GM23338 (cell line): ENCODE measurements around the gene RPLP2. TPM values are rescaled to one million over a fixed set of nuclear protein-coding genes. Genes with fewer than 3 reads are reported as not detected.

ENCODE experiments used
- ATAC-seq: fragments of 200-7000 bp; cut with Tn5 transposase; 3 replicates; pipeline ENCODE4 v1.9.1; 2020
- DNase-seq: peaks from one replicate; pipeline ENCODE4 v3.0.0-alpha.2; 2015; ENCODE audit warnings: low spot score
- H2AFZ ChIP-seq: fragments of 200-600 bp; sonication (generic); 2 replicates; pipeline ENCODE4 v1.8.0; 2016; ENCODE audit warnings: antibody characterized with exemption, mild to moderate bottlenecking, moderate library complexity
- H3F3A ChIP-seq: fragments of 200-600 bp; sonication (generic); replicated peaks from 2 replicates; pipeline ENCODE4 v1.8.0; 2017; ENCODE audit warnings: antibody characterized with exemption, mixed run types, low read depth
- H3K27ac ChIP-seq: fragments of 200-600 bp; sonication (generic); 2 replicates; pipeline ENCODE4 v1.6.1; 2016; ENCODE audit warnings: low read depth
- H3K27me3 ChIP-seq: fragments of 200-600 bp; sonication (generic); 2 replicates; pipeline ENCODE4 v1.8.0; 2016; ENCODE audit warnings: mild to moderate bottlenecking, mixed run types, moderate library complexity; ENCODE audit not compliant: insufficient read depth
- H3K36me3 ChIP-seq: fragments of 200-600 bp; sonication (generic); 2 replicates; pipeline ENCODE4 v1.8.0; 2016; ENCODE audit warnings: mild to moderate bottlenecking; ENCODE audit not compliant: insufficient read depth
- H3K4me1 ChIP-seq: fragments of 200-600 bp; sonication (generic); 2 replicates; pipeline ENCODE4 v1.8.0; 2016; ENCODE audit warnings: mild to moderate bottlenecking, moderate library complexity; ENCODE audit not compliant: insufficient read depth
- H3K4me2 ChIP-seq: fragments of 200-600 bp; sonication (generic); 2 replicates; pipeline ENCODE4 v1.7.1; 2017; ENCODE audit warnings: mixed run types
- H3K4me3 ChIP-seq: fragments of 200-600 bp; sonication (generic); 2 replicates; pipeline ENCODE4 v1.6.1; 2016; ENCODE audit warnings: mixed run types
- H3K79me2 ChIP-seq: fragments of 200-600 bp; sonication (generic); replicated peaks from 2 replicates; pipeline ENCODE4 v1.8.0; 2017; ENCODE audit warnings: mild to moderate bottlenecking; ENCODE audit not compliant: insufficient read depth
- H3K9me2 ChIP-seq: fragments of 200-600 bp; sonication (generic); 2 replicates; pipeline ENCODE4 v1.8.0; 2017; ENCODE audit not compliant: insufficient read depth
- H4K20me1 ChIP-seq: fragments of 200-600 bp; sonication (generic); replicated peaks from 2 replicates; pipeline ENCODE4 v1.8.0; 2017; ENCODE audit warnings: mild to moderate bottlenecking; ENCODE audit not compliant: insufficient read depth
- H3K27ac Mint-ChIP-seq: 2 replicates; pipeline ENCODE4 v1.8.0; 2020; ENCODE audit warnings: inconsistent platforms, mild to moderate bottlenecking, moderate library complexity, mixed read lengths
- H3K27me3 Mint-ChIP-seq: 3 replicates; pipeline ENCODE4 v1.8.0; 2022; ENCODE audit warnings: low read depth, mild to moderate bottlenecking, moderate library complexity, mixed read lengths, inconsistent platforms; ENCODE audit not compliant: insufficient read depth, poor library complexity
- H3K36me3 Mint-ChIP-seq: 3 replicates; pipeline ENCODE4 v1.8.0; 2021; ENCODE audit warnings: low read depth, mild to moderate bottlenecking, inconsistent platforms, moderate library complexity, mixed read lengths
- H3K4me1 Mint-ChIP-seq: 3 replicates; pipeline ENCODE4 v1.8.0; 2020; ENCODE audit warnings: mild to moderate bottlenecking, inconsistent platforms, mixed read lengths
- H3K4me3 Mint-ChIP-seq: 3 replicates; pipeline ENCODE4 v1.8.0; 2021; ENCODE audit warnings: moderate library complexity, mild to moderate bottlenecking, inconsistent platforms, mixed read lengths
- H3K9me3 Mint-ChIP-seq: 3 replicates; pipeline ENCODE4 v1.8.0; 2020; ENCODE audit warnings: moderate library complexity, mild to moderate bottlenecking, inconsistent platforms, mixed read lengths
- CTCF ChIP-seq, 2 experiments: fragments of 200-600 bp in 1 of 2; sonication (generic) in 1 of 2; conservative IDR thresholded peaks; 2 replicates each; pipeline versions ENCODE4 v1.5.1 to v1.6.1; 2016 to 2017; ENCODE audit warnings: antibody characterized with exemption in 2 of 2, low read depth in 2 of 2, mild to moderate bottlenecking in 2 of 2, moderate library complexity in 1 of 2
- JUNB ChIP-seq: IDR thresholded peaks from one replicate; pipeline ENCODE4 v1.6.1; 2016; ENCODE audit warnings: antibody characterized with exemption; ENCODE audit not compliant: unreplicated experiment
- NANOG ChIP-seq: IDR thresholded peaks from 2 replicates; pipeline ENCODE4 v1.6.1; 2016; ENCODE audit warnings: antibody characterized with exemption, borderline replicate concordance
- POLR2AphosphoS5 ChIP-seq: IDR thresholded peaks from 2 replicates; pipeline ENCODE4 v1.6.1; 2016; ENCODE audit warnings: antibody characterized with exemption, low read depth
- STAT1 ChIP-seq: IDR thresholded peaks from one replicate; pipeline ENCODE4 v1.6.1; 2016; ENCODE audit warnings: antibody characterized with exemption; ENCODE audit not compliant: unreplicated experiment
- ZNF114 ChIP-seq: fragments of 250-450 bp; sonication (Bioruptor Pico); IDR thresholded peaks from 2 replicates; pipeline ENCODE4 v1.5.0; 2020; ENCODE audit warnings: mild to moderate bottlenecking, moderate library complexity
- polyA plus RNA-seq: library from polyadenylated mRNA; unstranded; fragments of >200 nt; fragmentation: Nextera tagmentation; extraction: Ambion mirVana; gene quantifications from 2 replicates; pipeline ENCODE4 v1.2.1, GENCODE V29; 2016
- total RNA-seq: library from RNA; depleted of rRNA; stranded (reverse); fragments of >200 nt; shearing (Covaris generic); gene quantifications from 2 replicates; pipeline ENCODE4 v1.2.3, GENCODE V29; 2014
- TF ChIP-seq, protein P1 (sequence below): fragments of 250-450 bp; sonication (Bioruptor Pico); IDR thresholded peaks from 2 replicates; pipeline ENCODE4 v1.5.0; 2020; ENCODE audit warnings: mild to moderate bottlenecking, moderate library complexity
- TF ChIP-seq, protein P2 (sequence below): IDR thresholded peaks from 2 replicates; pipeline ENCODE4 v1.6.1; 2016; ENCODE audit warnings: antibody characterized with exemption

The RPLP2 gene
- total and polyA plus RNA-seq, 2 experiments from 2014 or later, result 518 to 1,782 TPM

- H3K4me3 ChIP-seq, result peak overlapping the region; percentile 51
- Mint-ChIP-seq H3K4me3 (peak overlapping the region; percentile 27; the same call in 2 of the 3 replicates), H3K36me3 (peaks cover 6% of the 10 kb centered on the region; the same call in 1 of the 3 replicates), H3K4me1 (peaks cover 24% of the 10 kb centered on the region), H3K27ac (no peak overlapping the region), H3K27me3 (peaks cover 14% of the 10 kb centered on the region), H3K9me3 (no peaks in the 10 kb centered on the region)
- H3K79me2 ChIP-seq, result no peaks in the 10 kb centered on the region
- H3K27me3 ChIP-seq, result no peaks in the 10 kb centered on the region
- no peaks in the 10 kb centered on the region for H3K9me2 ChIP-seq
- H4K20me1 ChIP-seq, result peaks cover 3% of the 10 kb centered on the region; the same call in 1 of the 2 replicates
- peak; percentile 86 for DNase-seq
- H3K36me3 ChIP-seq, result no peaks in the 10 kb centered on the region
- 0 out of 2 replicates have a peak overlapping the region, but pooled peaks have one; percentile 26 for H3K27ac ChIP-seq
- H3K4me2 ChIP-seq, result peak overlapping the region; percentile 83
- TF ChIP-seq POLR2AphosphoS5 (peak; percentile 48), ZNF114 (CRISPR knock-in tag) (no peak)
- peaks cover 15% of the 10 kb centered on the region; the same call in 1 of the 2 replicates for H3K4me1 ChIP-seq
- peak; percentile 82 for ATAC-seq
- H3F3A ChIP-seq, result peaks cover 13% of the 10 kb centered on the region
- H2AFZ ChIP-seq, result no peak overlapping the region
These were observed 18.8 kb upstream of the RPLP2 start for GRCh38 chr11:790721-791564.

- Histone ChIP-seq H2AFZ (no peak overlapping the region), H3K36me3 (no peaks in the 10 kb centered on the region), H3K27ac (no peak overlapping the region), H4K20me1 (peaks cover 3% of the 10 kb centered on the region; the same call in 1 of the 2 replicates), H3K79me2 (no peaks in the 10 kb centered on the region; the same call in 1 of the 2 replicates), H3K4me1 (peaks cover 21% of the 10 kb centered on the region; the same call in 1 of the 2 replicates), H3K4me3 (no peak overlapping the region), H3K9me2 (no peaks in the 10 kb centered on the region), H3K4me2 (no peak overlapping the region), H3K27me3 (no peaks in the 10 kb centered on the region), H3F3A (peaks cover 10% of the 10 kb centered on the region)
- Mint-ChIP-seq H3K27me3 (peaks cover 15% of the 10 kb centered on the region), H3K9me3 (no peaks in the 10 kb centered on the region), H3K4me1 (peaks cover 30% of the 10 kb centered on the region), H3K27ac (no peak overlapping the region), H3K4me3 (no peak overlapping the region), H3K36me3 (peaks cover 6% of the 10 kb centered on the region; the same call in 1 of the 3 replicates)
- ATAC-seq, result no peak
- no peak for DNase-seq
- TF ChIP-seq, protein P1, sequence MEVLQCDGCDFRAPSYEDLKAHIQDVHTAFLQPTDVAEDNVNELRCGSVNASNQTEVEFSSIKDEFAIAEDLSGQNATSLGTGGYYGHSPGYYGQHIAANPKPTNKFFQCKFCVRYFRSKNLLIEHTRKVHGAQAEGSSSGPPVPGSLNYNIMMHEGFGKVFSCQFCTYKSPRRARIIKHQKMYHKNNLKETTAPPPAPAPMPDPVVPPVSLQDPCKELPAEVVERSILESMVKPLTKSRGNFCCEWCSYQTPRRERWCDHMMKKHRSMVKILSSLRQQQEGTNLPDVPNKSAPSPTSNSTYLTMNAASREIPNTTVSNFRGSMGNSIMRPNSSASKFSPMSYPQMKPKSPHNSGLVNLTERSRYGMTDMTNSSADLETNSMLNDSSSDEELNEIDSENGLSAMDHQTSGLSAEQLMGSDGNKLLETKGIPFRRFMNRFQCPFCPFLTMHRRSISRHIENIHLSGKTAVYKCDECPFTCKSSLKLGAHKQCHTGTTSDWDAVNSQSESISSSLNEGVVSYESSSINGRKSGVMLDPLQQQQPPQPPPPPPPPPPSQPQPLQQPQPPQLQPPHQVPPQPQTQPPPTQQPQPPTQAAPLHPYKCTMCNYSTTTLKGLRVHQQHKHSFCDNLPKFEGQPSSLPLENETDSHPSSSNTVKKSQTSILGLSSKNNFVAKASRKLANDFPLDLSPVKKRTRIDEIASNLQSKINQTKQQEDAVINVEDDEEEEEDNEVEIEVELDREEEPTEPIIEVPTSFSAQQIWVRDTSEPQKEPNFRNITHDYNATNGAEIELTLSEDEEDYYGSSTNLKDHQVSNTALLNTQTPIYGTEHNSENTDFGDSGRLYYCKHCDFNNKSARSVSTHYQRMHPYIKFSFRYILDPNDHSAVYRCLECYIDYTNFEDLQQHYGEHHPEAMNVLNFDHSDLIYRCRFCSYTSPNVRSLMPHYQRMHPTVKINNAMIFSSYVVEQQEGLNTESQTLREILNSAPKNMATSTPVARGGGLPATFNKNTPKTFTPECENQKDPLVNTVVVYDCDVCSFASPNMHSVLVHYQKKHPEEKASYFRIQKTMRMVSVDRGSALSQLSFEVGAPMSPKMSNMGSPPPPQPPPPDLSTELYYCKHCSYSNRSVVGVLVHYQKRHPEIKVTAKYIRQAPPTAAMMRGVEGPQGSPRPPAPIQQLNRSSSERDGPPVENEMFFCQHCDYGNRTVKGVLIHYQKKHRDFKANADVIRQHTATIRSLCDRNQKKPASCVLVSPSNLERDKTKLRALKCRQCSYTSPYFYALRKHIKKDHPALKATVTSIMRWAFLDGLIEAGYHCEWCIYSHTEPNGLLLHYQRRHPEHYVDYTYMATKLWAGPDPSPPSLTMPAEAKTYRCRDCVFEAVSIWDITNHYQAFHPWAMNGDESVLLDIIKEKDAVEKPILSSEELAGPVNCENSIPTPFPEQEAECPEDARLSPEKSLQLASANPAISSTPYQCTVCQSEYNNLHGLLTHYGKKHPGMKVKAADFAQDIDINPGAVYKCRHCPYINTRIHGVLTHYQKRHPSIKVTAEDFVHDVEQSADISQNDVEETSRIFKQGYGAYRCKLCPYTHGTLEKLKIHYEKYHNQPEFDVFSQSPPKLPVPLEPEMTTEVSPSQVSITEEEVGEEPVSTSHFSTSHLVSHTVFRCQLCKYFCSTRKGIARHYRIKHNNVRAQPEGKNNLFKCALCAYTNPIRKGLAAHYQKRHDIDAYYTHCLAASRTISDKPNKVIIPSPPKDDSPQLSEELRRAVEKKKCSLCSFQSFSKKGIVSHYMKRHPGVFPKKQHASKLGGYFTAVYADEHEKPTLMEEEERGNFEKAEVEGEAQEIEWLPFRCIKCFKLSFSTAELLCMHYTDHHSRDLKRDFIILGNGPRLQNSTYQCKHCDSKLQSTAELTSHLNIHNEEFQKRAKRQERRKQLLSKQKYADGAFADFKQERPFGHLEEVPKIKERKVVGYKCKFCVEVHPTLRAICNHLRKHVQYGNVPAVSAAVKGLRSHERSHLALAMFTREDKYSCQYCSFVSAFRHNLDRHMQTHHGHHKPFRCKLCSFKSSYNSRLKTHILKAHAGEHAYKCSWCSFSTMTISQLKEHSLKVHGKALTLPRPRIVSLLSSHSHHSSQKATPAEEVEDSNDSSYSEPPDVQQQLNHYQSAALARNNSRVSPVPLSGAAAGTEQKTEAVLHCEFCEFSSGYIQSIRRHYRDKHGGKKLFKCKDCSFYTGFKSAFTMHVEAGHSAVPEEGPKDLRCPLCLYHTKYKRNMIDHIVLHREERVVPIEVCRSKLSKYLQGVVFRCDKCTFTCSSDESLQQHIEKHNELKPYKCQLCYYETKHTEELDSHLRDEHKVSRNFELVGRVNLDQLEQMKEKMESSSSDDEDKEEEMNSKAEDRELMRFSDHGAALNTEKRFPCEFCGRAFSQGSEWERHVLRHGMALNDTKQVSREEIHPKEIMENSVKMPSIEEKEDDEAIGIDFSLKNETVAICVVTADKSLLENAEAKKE (CRISPR knock-in tag), result no peak
- no peak for TF ChIP-seq JUNB
- TF ChIP-seq NANOG, result no peak
- no peak for TF ChIP-seq STAT1
- TF ChIP-seq, protein P2, sequence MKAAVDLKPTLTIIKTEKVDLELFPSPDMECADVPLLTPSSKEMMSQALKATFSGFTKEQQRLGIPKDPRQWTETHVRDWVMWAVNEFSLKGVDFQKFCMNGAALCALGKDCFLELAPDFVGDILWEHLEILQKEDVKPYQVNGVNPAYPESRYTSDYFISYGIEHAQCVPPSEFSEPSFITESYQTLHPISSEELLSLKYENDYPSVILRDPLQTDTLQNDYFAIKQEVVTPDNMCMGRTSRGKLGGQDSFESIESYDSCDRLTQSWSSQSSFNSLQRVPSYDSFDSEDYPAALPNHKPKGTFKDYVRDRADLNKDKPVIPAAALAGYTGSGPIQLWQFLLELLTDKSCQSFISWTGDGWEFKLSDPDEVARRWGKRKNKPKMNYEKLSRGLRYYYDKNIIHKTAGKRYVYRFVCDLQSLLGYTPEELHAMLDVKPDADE, result no peak
- no peak for TF ChIP-seq CTCF (conservative IDR thresholded peaks at IDR 0.05; ENCODE audit: low read depth in 2 of 2)
- TF ChIP-seq ZNF114 (CRISPR knock-in tag), result no peak
These were observed 17.9 kb upstream of the RPLP2 start for GRCh38 chr11:791658-792534.
